Myometrial cell (primary cell): ENCODE results near the gene EMCN. TPM values are rescaled to one million over a fixed set of nuclear protein-coding genes. Genes with fewer than 3 reads are reported as not detected.

Source experiments
- total RNA-seq: library from RNA; depleted of rRNA; stranded (reverse); fragments of >200 nt; gene quantifications from 2 replicates; pipeline ENCODE4 v1.2.3, GENCODE V29; 2015

EMCN gene
- total RNA-seq, result not detected in 2 replicates

DNA sequence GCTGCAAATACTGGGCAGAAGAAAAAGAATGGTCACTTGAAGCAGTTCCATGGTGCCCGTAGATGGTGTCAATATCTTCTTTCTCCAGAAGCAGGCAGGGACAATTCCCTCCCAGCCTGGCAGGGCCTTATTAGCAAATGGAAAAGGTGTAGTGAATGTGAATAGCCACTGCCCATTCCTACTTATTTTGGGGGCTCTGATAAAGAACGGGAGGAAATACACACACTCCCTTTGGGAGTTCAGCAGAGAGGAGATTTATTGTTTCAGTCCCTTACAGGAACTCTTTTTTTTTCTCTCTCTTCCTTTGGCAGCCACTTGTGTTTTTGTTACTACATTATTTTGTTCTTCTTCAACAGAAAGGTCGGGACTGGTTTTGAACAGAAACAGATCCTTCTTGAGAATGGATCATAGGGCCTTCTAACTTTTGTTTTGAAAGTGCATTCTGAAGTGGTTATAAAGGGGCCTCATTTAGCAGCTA lies at the start of gene EMCN:
EMCN (minus strand) TSS at position 159 of the 478 bp plus-strand sequence; CDS start at position 51, 108 bp downstream.

